Ovary (tissue), 3 donors: Measurements from ENCODE around the gene ADCY10.

Experiments used
- POLR2A ChIP-seq: fragments of 450-650 bp; IDR thresholded peaks from one replicate; pipeline ENCODE4 v1.6.1; 2017; ENCODE audit warnings: antibody characterized with exemption, mild to moderate bottlenecking, moderate library complexity
- TF ChIP-seq, protein P1 (sequence below), 3 donors: fragments of 450-650 bp in 2 of 3; fragments of 200-600 bp in 1 of 3; IDR thresholded peaks; one replicate each; pipeline versions ENCODE4 v1.5.1 to v1.8.0; 2016 to 2022; ENCODE audit warnings: antibody characterized with exemption in 3 of 3, mild to moderate bottlenecking in 1 of 3
- donor health status: DM: no; HTN: no; CAD: no.

GRCh38 chr1:167933788-167934187, 19.9 kb upstream of the ADCY10 start:
- TF ChIP-seq, protein P1, sequence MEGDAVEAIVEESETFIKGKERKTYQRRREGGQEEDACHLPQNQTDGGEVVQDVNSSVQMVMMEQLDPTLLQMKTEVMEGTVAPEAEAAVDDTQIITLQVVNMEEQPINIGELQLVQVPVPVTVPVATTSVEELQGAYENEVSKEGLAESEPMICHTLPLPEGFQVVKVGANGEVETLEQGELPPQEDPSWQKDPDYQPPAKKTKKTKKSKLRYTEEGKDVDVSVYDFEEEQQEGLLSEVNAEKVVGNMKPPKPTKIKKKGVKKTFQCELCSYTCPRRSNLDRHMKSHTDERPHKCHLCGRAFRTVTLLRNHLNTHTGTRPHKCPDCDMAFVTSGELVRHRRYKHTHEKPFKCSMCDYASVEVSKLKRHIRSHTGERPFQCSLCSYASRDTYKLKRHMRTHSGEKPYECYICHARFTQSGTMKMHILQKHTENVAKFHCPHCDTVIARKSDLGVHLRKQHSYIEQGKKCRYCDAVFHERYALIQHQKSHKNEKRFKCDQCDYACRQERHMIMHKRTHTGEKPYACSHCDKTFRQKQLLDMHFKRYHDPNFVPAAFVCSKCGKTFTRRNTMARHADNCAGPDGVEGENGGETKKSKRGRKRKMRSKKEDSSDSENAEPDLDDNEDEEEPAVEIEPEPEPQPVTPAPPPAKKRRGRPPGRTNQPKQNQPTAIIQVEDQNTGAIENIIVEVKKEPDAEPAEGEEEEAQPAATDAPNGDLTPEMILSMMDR (IDR thresholded peaks at IDR 0.05) = no peak
- TF ChIP-seq POLR2A = no peak
